Measurements from ENCODE around the gene DNAJB8.

DNA sequence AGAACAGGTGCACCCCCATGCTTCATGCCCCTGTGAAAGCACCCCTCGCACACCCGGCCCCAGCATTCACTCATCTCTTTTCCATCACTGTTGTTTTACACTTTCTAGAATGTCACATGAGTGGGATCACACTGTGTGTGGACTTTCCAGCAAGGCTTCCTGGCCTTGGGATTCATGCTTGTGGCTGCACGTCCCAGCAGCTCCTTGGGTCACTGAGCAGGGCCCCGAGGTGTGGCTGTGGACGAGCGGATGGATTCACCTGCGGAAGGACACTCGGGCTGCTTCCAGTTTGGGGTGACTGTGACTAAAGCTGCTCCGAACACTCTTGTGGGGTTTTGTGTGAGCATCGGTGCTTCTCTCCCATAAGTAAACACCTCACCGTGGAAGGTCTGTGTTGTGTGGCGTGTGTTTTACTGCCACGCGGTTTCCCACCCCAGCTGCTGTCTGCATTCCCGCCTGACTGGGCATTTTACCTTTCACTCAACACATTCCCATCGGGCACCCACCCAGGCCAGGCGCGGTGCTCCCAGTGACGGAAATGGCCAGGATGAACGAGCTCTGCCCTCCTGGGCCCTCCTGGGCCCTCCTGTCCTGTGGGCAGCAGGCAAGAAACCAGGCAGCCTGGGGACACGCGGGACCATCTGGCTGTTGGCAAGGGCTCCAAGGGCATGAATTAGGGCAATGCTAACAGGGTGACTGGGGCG lies 41.4 kb downstream of the DNAJB8 start:
- TF ChIP-seq, protein P1, sequence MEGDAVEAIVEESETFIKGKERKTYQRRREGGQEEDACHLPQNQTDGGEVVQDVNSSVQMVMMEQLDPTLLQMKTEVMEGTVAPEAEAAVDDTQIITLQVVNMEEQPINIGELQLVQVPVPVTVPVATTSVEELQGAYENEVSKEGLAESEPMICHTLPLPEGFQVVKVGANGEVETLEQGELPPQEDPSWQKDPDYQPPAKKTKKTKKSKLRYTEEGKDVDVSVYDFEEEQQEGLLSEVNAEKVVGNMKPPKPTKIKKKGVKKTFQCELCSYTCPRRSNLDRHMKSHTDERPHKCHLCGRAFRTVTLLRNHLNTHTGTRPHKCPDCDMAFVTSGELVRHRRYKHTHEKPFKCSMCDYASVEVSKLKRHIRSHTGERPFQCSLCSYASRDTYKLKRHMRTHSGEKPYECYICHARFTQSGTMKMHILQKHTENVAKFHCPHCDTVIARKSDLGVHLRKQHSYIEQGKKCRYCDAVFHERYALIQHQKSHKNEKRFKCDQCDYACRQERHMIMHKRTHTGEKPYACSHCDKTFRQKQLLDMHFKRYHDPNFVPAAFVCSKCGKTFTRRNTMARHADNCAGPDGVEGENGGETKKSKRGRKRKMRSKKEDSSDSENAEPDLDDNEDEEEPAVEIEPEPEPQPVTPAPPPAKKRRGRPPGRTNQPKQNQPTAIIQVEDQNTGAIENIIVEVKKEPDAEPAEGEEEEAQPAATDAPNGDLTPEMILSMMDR (conservative IDR thresholded peaks at IDR 0.05; ENCODE audit: low read depth, low read length) = no peak
- no peak for TF ChIP-seq EZH2 (IDR thresholded peaks at IDR 0.05; ENCODE audit: low read length, unreplicated experiment)

Measured in PC-3 (cell line).